Fibroblast of lung (primary cell): ENCODE data around the gene CCDC27.

Source experiments
- EZH2 ChIP-seq: IDR thresholded peaks from 2 replicates; pipeline ENCODE4 v1.5.1; 2012; ENCODE audit warnings: low read length, control low read depth, mild to moderate bottlenecking; ENCODE audit errors: missing control alignments
- TF ChIP-seq, protein P1 (sequence below), 2 donors: IDR thresholded peaks in 1 of 2; conservative IDR thresholded peaks in 1 of 2; 1 replicate in 1 of 2; 2 replicates in 1 of 2; pipeline ENCODE4 v1.5.1; 2011 to 2012; ENCODE audit warnings: low read length in 2 of 2, control low read depth in 1 of 2, inconsistent platforms in 1 of 2, low read depth in 1 of 2, mild to moderate bottlenecking in 1 of 2

DNA sequence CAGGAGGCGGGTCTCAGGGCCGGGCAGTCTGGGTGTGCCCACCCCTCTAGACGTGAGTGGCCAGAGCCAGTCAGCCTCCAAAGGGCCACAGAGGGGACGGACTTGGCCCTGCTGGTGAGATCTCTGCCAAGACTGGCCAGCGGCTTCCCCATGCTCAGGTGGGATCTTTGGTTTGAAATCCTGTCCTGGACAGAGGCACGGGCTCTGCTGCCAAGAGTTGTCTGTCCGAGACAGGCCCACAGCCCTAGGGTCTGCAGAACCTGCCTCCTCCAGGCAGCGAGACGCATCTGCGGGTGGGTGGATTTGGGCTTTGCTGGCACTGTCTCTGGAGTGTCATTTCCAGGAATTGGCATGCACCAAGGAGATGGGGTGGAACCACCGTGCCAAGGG lies 44.3 kb upstream of the CCDC27 start:
- TF ChIP-seq, protein P1, sequence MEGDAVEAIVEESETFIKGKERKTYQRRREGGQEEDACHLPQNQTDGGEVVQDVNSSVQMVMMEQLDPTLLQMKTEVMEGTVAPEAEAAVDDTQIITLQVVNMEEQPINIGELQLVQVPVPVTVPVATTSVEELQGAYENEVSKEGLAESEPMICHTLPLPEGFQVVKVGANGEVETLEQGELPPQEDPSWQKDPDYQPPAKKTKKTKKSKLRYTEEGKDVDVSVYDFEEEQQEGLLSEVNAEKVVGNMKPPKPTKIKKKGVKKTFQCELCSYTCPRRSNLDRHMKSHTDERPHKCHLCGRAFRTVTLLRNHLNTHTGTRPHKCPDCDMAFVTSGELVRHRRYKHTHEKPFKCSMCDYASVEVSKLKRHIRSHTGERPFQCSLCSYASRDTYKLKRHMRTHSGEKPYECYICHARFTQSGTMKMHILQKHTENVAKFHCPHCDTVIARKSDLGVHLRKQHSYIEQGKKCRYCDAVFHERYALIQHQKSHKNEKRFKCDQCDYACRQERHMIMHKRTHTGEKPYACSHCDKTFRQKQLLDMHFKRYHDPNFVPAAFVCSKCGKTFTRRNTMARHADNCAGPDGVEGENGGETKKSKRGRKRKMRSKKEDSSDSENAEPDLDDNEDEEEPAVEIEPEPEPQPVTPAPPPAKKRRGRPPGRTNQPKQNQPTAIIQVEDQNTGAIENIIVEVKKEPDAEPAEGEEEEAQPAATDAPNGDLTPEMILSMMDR (conservative IDR thresholded peaks at IDR 0.05 in 1 of 2, IDR thresholded peaks at IDR 0.05 in 1 of 2; ENCODE audit: low read depth in 1 of 2, low read length in 2 of 2) = no peak
- no peak for TF ChIP-seq EZH2
